WTC11 (cell line): Measurements from ENCODE around the gene TSR3. TPM values are rescaled to one million over a fixed set of nuclear protein-coding genes. Genes with fewer than 3 reads are reported as not detected.

Source experiments
- ATAC-seq: fragments of 200-7000 bp; cut with Tn5 transposase; 2 replicates; pipeline ENCODE4 v1.10.0; 2021; ENCODE audit warnings: mild to moderate bottlenecking, moderate library complexity
- CTCF ChIA-PET: fragments of 300-600 bp; sonication (Branson Sonifier 250); formaldehyde crosslinking; loops from one replicate; lab custom pipeline; 2021; ENCODE audit warnings: antibody characterized with exemption; lab: Charles Lee
- POLR2A ChIA-PET: fragments of 350-600 bp; sonication (Branson Sonifier 250); formaldehyde crosslinking; loops from one replicate; lab custom pipeline; 2021; ENCODE audit warnings: antibody characterized with exemption; lab: Charles Lee
- DNase-seq: peaks from one replicate; pipeline ENCODE4 v3.0.0; 2021; ENCODE audit warnings: low spot score
- H3K27ac Mint-ChIP-seq: 2 replicates; pipeline ENCODE4 v1.8.0; 2021; ENCODE audit warnings: mixed read lengths
- H3K27me3 Mint-ChIP-seq: 2 replicates; pipeline ENCODE4 v1.8.0; 2021; ENCODE audit warnings: low read depth, mild to moderate bottlenecking, moderate library complexity, mixed read lengths
- H3K36me3 Mint-ChIP-seq: 2 replicates; pipeline ENCODE4 v1.8.0; 2021; ENCODE audit warnings: mixed read lengths
- H3K4me1 Mint-ChIP-seq: 2 replicates; pipeline ENCODE4 v1.8.0; 2022; ENCODE audit warnings: mixed read lengths
- H3K4me3 Mint-ChIP-seq: 2 replicates; pipeline ENCODE4 v1.8.0; 2021; ENCODE audit warnings: mild to moderate bottlenecking, moderate library complexity, mixed read lengths
- H3K9me3 Mint-ChIP-seq: 2 replicates; pipeline ENCODE4 v1.8.0; 2021; ENCODE audit warnings: mixed read lengths
- AR ChIP-seq: fragments of 250-450 bp; sonication (Bioruptor Pico); IDR thresholded peaks from 2 replicates; pipeline ENCODE4 v1.9.0; 2021; ENCODE audit warnings: mild to moderate bottlenecking
- ATF1 ChIP-seq: sonication (generic); formaldehyde crosslinking; IDR thresholded peaks from 2 replicates; pipeline ENCODE4 v1.8.1; 2023; ENCODE audit warnings: mild to moderate bottlenecking, moderate library complexity, missing genetic modification reagents
- CBFB ChIP-seq: sonication (generic); formaldehyde crosslinking; IDR thresholded peaks from 2 replicates; pipeline ENCODE4 v1.8.1; 2022; ENCODE audit warnings: mild to moderate bottlenecking, low read depth, missing genetic modification reagents
- CDX4 ChIP-seq: fragments of 250-450 bp; sonication (Bioruptor Pico); IDR thresholded peaks from 2 replicates; pipeline ENCODE4 v1.9.0; 2021; ENCODE audit warnings: moderate library complexity, mild to moderate bottlenecking, inconsistent platforms, borderline replicate concordance
- E2F5 ChIP-seq: sonication (generic); formaldehyde crosslinking; IDR thresholded peaks from 2 replicates; pipeline ENCODE4 v1.8.1; 2022; ENCODE audit warnings: mild to moderate bottlenecking, moderate library complexity, missing genetic modification reagents
- GRHL2 ChIP-seq: fragments of 250-450 bp; sonication (Bioruptor Pico); IDR thresholded peaks from 2 replicates; pipeline ENCODE4 v1.8.0; 2022; ENCODE audit warnings: mild to moderate bottlenecking, moderate library complexity; ENCODE audit not compliant: insufficient replicate concordance, severe bottlenecking
- MYBL2 ChIP-seq: sonication (generic); formaldehyde crosslinking; IDR thresholded peaks from 2 replicates; pipeline ENCODE4 v1.8.1; 2023; ENCODE audit warnings: mild to moderate bottlenecking, moderate library complexity, missing genetic modification reagents
- RELA ChIP-seq: sonication (generic); formaldehyde crosslinking; IDR thresholded peaks from 2 replicates; pipeline ENCODE4 v1.8.1; 2022; ENCODE audit warnings: missing genetic modification reagents, mild to moderate bottlenecking, borderline replicate concordance
- ZBTB43 ChIP-seq: sonication (generic); formaldehyde crosslinking; IDR thresholded peaks from 2 replicates; pipeline ENCODE4 v1.8.1; 2023; ENCODE audit warnings: mild to moderate bottlenecking, missing genetic modification reagents
- ZNF263 ChIP-seq: sonication (generic); formaldehyde crosslinking; IDR thresholded peaks from 2 replicates; pipeline ENCODE4 v1.8.1; 2022; ENCODE audit warnings: low read depth, mild to moderate bottlenecking, moderate library complexity, missing genetic modification reagents
- ZNF512 ChIP-seq: sonication (generic); formaldehyde crosslinking; IDR thresholded peaks from 2 replicates; pipeline ENCODE4 v1.8.1; 2022; ENCODE audit warnings: missing genetic modification reagents, borderline replicate concordance
- ZNF532 ChIP-seq: fragments of 250-450 bp; sonication (Bioruptor Pico); IDR thresholded peaks from 2 replicates; pipeline ENCODE4 v1.9.0; 2021; ENCODE audit warnings: mild to moderate bottlenecking, borderline replicate concordance
- total RNA-seq: library from RNA; stranded (reverse); gene quantifications from 3 replicates; pipeline ENCODE4 v1.2.3, GENCODE V29; 2021
- TF ChIP-seq, protein P1 (sequence below): sonication (generic); formaldehyde crosslinking; IDR thresholded peaks from 2 replicates; pipeline ENCODE4 v1.8.1; 2022; ENCODE audit warnings: mild to moderate bottlenecking, missing genetic modification reagents, moderate library complexity, borderline replicate concordance

The TSR3 gene
- total RNA-seq, 1 experiment from 2014 or later = 66.3 TPM

DNA sequence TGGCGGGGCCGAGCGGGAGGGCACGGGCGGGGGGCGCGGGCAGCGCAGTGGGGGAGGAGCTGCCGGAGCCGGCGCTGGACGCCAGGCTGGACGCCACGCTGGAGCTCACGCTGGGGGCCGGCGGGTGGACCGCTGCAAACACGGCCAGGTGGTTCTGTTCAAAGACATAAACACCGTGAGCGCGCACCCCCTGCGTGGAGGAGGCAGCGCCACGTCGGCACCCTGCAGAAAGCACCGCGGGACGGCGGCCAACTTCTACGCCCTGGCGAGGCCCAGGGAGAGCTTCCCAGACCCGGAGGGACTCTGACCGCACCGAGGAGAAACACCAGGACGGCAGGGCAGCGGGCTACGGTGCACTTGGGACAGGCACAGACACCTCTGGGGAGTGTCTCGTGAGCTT, 33.6 kb upstream of the TSR3 start:
- no peak for ATAC-seq

More for the DNA sequence above, 33.6 kb upstream of the TSR3 start:
- Mint-ChIP-seq H3K27me3 (no peaks in the 10 kb centered on the region), H3K4me3 (no peak overlapping the region), H3K27ac (no peak overlapping the region), H3K4me1 (peaks cover under 1% of the 10 kb centered on the region), H3K36me3 (no peaks in the 10 kb centered on the region; the same call in 1 of the 2 replicates), H3K9me3 (no peaks in the 10 kb centered on the region)
- CTCF ChIA-PET = no interaction called here
- DNase-seq = no peak
- POLR2A ChIA-PET = no interaction called here
- TF ChIP-seq AR (CRISPR knock-in tag) (no peak), RELA (CRISPR knock-in tag) (no peak), ZNF512 (no peak), ATF1 (CRISPR knock-in tag) (no peak), GRHL2 (CRISPR knock-in tag) (no peak), E2F5 (CRISPR knock-in tag) (no peak), CDX4 (CRISPR knock-in tag) (no peak), CBFB (no peak), MYBL2 (CRISPR knock-in tag) (no peak), ZBTB43 (CRISPR knock-in tag) (no peak), ZNF263 (CRISPR knock-in tag) (no peak), ZNF532 (CRISPR knock-in tag) (no peak)
- TF ChIP-seq, protein P1, sequence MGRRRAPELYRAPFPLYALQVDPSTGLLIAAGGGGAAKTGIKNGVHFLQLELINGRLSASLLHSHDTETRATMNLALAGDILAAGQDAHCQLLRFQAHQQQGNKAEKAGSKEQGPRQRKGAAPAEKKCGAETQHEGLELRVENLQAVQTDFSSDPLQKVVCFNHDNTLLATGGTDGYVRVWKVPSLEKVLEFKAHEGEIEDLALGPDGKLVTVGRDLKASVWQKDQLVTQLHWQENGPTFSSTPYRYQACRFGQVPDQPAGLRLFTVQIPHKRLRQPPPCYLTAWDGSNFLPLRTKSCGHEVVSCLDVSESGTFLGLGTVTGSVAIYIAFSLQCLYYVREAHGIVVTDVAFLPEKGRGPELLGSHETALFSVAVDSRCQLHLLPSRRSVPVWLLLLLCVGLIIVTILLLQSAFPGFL = no peak
